ENCODE results near the gene DLG2. TPM values are rescaled to one million over a fixed set of nuclear protein-coding genes. Genes with fewer than 3 reads are reported as not detected.

Gene DLG2
- total and polyA plus RNA-seq, 2 donors (not counting 3 experiments of a cell fraction or from before 2014, with no cell fraction given), result 0.15 to 1.1 TPM

DNA sequence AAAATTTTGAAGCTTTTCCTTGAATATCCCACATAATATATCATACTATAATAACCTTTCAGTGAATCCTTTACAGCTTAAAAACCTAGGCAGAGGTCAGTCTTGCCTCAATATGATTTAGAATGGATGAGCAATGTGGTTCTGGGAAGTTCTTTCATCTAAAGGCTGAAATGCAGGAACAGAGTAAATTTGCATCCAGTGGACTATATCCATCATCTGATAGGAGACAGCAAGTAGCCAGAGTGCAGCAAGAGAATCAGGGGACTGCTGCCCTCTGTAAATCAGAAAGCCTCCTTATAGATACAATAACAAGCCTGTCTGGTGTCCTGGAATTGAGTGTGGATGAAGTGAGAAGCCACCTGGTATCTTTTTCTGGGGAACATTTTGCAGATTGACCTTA, 1592.7 kb downstream of the DLG2 start:
- Histone ChIP-seq H3K9ac (replicated peaks; ENCODE audit: extremely low read depth, insufficient read depth, low read length) (no peak overlapping the region), H3K4me3 (replicated peaks in 1 of 3; ENCODE audit: insufficient read depth in 1 of 3, low read depth in 1 of 3, low read length in 3 of 3) (no peak overlapping the region), H3K4me2 (ENCODE audit: insufficient read depth, low read length) (no peak overlapping the region), H3K27me3 (ENCODE audit: control insufficient read depth in 2 of 2, insufficient read depth in 2 of 2, low read length in 2 of 2) (no peaks in the 10 kb centered on the region), H3K36me3 (ENCODE audit: control insufficient read depth in 2 of 2, extremely low read depth in 1 of 2, insufficient read depth in 2 of 2, low read length in 2 of 2) (no peaks in the 10 kb centered on the region), H3K9me1 (replicated peaks; ENCODE audit: control insufficient read depth, extremely low read depth, insufficient read depth, low read length) (no peaks in the 10 kb centered on the region), H3K4me1 (ENCODE audit: control insufficient read depth, extremely low read depth, insufficient read depth, low read length) (no peaks in the 10 kb centered on the region), H3K79me2 (ENCODE audit: control insufficient read depth, insufficient read depth, low read length) (no peaks in the 10 kb centered on the region), H4K20me1 (replicated peaks; ENCODE audit: control insufficient read depth, extremely low read depth, insufficient read depth, low read length) (no peaks in the 10 kb centered on the region), H3K27ac (ENCODE audit: insufficient read depth, low read depth, low read length) (no peak overlapping the region), H2AFZ (ENCODE audit: low read depth, low read length) (no peak overlapping the region), H3K9me3 (replicated peaks; ENCODE audit: control insufficient read depth, insufficient read depth, low read length) (peaks cover 2% of the 10 kb centered on the region)
- DNase-seq (ENCODE audit: low read depth, low spot score) (no peak), FAIRE-seq (no peak)
- BruUV-seq (replicated peaks), result no TSS peak
- intact Hi-C loops (cut with micrococcal nuclease), result no loop called here
- POLR2A ChIA-PET, result no interaction called here
- CTCF ChIA-PET, result no interaction called here
- dilution Hi-C loops (cut with MboI; ENCODE audit: extremely low pct_ligation_motif_present, low sequenced_read_pairs), result no loop called here
- TF ChIP-seq FOS (IDR thresholded peaks at IDR 0.05; ENCODE audit: borderline replicate concordance, insufficient read depth, low read length), result no peak
- TF ChIP-seq POLR2A (IDR thresholded peaks at IDR 0.05; ENCODE audit: low read depth, low read length), result no peak
- TF ChIP-seq, protein P1, sequence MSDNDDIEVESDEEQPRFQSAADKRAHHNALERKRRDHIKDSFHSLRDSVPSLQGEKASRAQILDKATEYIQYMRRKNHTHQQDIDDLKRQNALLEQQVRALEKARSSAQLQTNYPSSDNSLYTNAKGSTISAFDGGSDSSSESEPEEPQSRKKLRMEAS (IDR thresholded peaks at IDR 0.05; ENCODE audit: insufficient read depth, insufficient read length), result no peak

DNA sequence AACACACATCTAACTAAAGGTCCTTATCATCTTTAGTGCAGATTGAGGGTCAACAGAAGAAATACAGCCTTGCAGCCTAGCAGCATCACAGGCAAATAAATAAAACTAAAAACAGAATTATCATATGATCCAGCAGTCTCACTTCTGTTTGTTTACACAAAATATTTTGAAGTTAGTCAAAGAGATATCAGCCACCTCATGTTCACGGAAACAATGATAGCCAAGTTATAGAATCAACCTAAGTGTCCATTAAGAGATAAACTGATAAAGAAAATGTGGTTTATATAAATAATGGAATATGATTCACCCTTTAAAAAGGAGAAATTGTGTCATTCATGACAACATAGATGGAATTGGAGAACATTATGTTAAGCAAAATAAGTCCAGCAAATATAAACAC, 1602.9 kb downstream of the DLG2 start:
- H3K79me2 ChIP-seq (ENCODE audit: control insufficient read depth, insufficient read depth, low read length), result no peaks in the 10 kb centered on the region
- H3K27ac ChIP-seq (ENCODE audit: insufficient read depth, low read depth, low read length), result no peak overlapping the region
- TF ChIP-seq, protein P1 (IDR thresholded peaks at IDR 0.05; ENCODE audit: insufficient read depth, insufficient read length), result no peak
- no peak for TF ChIP-seq GATA2 (IDR thresholded peaks at IDR 0.05; ENCODE audit: insufficient read depth, insufficient read length, low read depth, low read length)
- no peak for TF ChIP-seq MYC (IDR thresholded peaks at IDR 0.05; ENCODE audit: low read depth, low read length)
- TF ChIP-seq JUN (IDR thresholded peaks at IDR 0.05; ENCODE audit: borderline replicate concordance, insufficient read depth, insufficient read length, low read depth), result no peak
- TF ChIP-seq FOS (IDR thresholded peaks at IDR 0.05; ENCODE audit: borderline replicate concordance, insufficient read depth, low read length), result no peak
- TF ChIP-seq POLR2AphosphoS5 (IDR thresholded peaks at IDR 0.05; ENCODE audit: insufficient read depth, low read depth, low read length), result no peak
- no peak for TF ChIP-seq POLR2A (IDR thresholded peaks at IDR 0.05; ENCODE audit: low read depth, low read length)
- TF ChIP-seq, protein P2, sequence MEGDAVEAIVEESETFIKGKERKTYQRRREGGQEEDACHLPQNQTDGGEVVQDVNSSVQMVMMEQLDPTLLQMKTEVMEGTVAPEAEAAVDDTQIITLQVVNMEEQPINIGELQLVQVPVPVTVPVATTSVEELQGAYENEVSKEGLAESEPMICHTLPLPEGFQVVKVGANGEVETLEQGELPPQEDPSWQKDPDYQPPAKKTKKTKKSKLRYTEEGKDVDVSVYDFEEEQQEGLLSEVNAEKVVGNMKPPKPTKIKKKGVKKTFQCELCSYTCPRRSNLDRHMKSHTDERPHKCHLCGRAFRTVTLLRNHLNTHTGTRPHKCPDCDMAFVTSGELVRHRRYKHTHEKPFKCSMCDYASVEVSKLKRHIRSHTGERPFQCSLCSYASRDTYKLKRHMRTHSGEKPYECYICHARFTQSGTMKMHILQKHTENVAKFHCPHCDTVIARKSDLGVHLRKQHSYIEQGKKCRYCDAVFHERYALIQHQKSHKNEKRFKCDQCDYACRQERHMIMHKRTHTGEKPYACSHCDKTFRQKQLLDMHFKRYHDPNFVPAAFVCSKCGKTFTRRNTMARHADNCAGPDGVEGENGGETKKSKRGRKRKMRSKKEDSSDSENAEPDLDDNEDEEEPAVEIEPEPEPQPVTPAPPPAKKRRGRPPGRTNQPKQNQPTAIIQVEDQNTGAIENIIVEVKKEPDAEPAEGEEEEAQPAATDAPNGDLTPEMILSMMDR (IDR thresholded peaks at IDR 0.05; ENCODE audit: extremely low read depth in 1 of 2, insufficient read depth in 1 of 2, low read depth in 1 of 2, low read length in 2 of 2), result no peak
- TF ChIP-seq EZH2 (IDR thresholded peaks at IDR 0.05; ENCODE audit: borderline replicate concordance, low read depth, low read length, severe bottlenecking), result no peak
- BruUV-seq (replicated peaks), result no TSS peak
- H4K20me1 ChIP-seq (replicated peaks; ENCODE audit: control insufficient read depth, extremely low read depth, insufficient read depth, low read length), result no peaks in the 10 kb centered on the region
- intact Hi-C loops (cut with micrococcal nuclease), result no loop called here
- no peak overlapping the region for H3K4me3 ChIP-seq (replicated peaks in 1 of 3; ENCODE audit: insufficient read depth in 1 of 3, low read depth in 1 of 3, low read length in 3 of 3)
- H3K9me3 ChIP-seq (replicated peaks; ENCODE audit: control insufficient read depth, insufficient read depth, low read length), result peaks cover 2% of the 10 kb centered on the region
- CTCF ChIA-PET, result no interaction called here
- no peak overlapping the region for H2AFZ ChIP-seq (ENCODE audit: low read depth, low read length)
- H3K4me1 ChIP-seq (ENCODE audit: control insufficient read depth, extremely low read depth, insufficient read depth, low read length), result no peaks in the 10 kb centered on the region
- no peaks in the 10 kb centered on the region for H3K27me3 ChIP-seq (ENCODE audit: control insufficient read depth in 2 of 2, insufficient read depth in 2 of 2, low read length in 2 of 2)
- DNase-seq (ENCODE audit: low read depth, low spot score) (no peak), FAIRE-seq (no peak)
- POLR2A ChIA-PET, result no interaction called here
- no peaks in the 10 kb centered on the region for H3K9me1 ChIP-seq (replicated peaks; ENCODE audit: control insufficient read depth, extremely low read depth, insufficient read depth, low read length)
- H3K9ac ChIP-seq (replicated peaks; ENCODE audit: extremely low read depth, insufficient read depth, low read length), result no peak overlapping the region
- dilution Hi-C loops (cut with MboI; ENCODE audit: extremely low pct_ligation_motif_present, low sequenced_read_pairs), result no loop called here
- H3K4me2 ChIP-seq (ENCODE audit: insufficient read depth, low read length), result no peak overlapping the region
- no peaks in the 10 kb centered on the region for H3K36me3 ChIP-seq (ENCODE audit: control insufficient read depth in 2 of 2, extremely low read depth in 1 of 2, insufficient read depth in 2 of 2, low read length in 2 of 2)
